GM18858 (cell line): Measurements from ENCODE around the gene MAFG.

ENCODE experiments used
- ATAC-seq: cut with Tn5 transposase; IDR thresholded peaks from one replicate; pipeline ENCODE4 v1.9.1; 2021; ENCODE audit not compliant: unreplicated experiment

The MAFG gene

DNA sequence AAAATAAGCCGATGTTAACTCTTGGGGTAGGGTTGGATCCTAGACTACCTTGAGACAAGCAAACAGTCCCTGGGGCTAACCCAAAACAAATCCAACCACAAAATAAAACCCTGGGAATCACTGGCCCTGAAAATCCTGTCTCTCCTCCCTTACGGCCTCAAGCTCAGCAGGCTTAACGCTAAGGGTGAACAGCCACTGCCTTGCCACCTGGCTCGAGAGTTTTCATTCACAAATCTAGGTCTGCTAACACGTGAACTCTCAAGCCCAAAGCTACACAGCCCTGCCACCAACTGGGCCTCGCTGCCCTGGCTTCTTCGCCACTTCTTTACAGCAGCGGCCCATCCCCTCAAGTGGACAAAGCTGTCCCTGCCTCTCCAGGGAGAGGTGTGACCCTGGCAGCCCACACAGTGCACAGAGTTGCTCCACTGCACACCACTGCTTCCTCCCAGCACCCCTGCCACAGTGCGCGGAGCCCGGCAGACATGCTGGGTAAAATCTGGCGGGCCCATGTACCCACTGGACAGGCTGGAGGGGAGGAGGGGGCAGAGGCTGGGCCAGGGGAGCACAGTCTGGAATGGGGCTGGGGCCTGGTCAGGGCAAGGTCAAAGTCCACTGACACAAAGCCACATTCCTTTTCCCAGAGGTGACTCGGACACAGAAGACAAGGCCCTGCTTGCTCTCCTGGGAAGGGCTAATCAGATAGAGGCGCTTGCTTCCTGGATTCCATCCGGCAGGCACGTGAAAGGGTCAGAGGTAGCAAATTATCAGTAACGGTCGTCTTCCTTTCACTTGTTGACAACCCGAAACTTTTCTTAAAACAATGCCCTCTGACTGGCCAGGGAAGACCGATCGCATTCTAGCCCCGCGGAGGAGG, 17.3 kb downstream of the MAFG start:
- no peak for ATAC-seq

DNA sequence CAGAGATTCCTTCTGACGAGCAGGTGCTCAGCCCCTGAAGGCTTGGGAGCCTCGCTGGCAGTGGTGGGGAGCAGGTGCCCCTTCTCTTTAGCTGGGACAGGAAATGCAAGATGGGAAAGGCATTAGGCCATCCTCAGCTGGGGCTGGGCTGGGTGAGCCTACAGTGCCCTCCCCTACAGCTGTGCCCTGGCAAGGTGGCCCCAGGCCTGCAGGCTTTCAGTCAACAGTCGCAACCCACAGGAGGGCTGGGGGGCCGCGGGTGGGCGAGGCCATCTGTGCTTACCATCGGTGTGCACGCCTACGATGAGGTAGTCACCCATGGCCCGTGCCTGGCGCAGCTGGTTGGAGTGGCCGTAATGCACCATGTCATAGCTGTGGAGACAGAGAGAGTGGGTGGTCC, 18.3 kb downstream of the MAFG start:
- ATAC-seq: no peak

GRCh38 chr17:81908793-81909192, 18.7 kb downstream of the MAFG start:
- ATAC-seq: no peak

GRCh38 chr17:81907219-81908145, 20.1 kb downstream of the MAFG start:
- no peak for ATAC-seq

DNA sequence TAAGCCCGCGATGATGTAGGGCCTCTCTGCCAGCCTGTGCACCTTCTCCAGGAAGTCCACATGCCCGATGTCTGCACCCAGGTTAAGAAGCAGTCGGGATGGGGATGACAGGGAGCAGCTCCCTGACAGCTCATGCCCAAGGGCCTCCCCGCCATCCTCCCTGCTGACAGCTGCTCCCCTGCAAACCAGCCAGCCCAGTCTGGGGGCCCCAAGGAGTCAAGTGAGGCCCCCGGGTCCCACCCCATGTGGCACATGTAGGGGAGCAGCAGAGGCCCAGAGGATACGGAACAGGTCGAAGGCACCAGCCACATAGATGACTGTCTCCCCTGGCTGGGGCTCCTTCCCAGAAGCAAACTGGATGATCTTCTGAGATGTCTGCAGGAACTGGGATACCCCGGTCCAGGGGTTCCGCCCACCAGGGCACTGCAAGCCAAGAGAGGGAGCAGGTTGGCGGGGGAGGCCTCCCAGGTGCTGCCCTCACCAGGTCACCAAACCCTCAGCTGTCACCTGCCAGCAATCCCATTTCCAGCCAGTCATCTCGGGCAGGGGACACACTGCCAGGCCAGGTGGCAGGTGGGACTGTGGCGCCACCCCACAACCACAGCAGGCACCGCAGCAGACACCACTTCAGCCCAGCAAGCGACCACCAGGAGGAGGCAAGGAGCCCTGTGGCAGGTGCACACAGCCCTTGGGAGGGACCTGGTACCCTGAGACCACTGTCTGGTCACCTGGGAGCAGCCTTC, 20.9 kb downstream of the MAFG start:
- no peak for ATAC-seq

- no peak for ATAC-seq
Observed at GRCh38 chr17:81905993-81906392, 21.5 kb downstream of the MAFG start.

- ATAC-seq: no peak
Observed at GRCh38 chr17:81905424-81905875, 22.1 kb downstream of the MAFG start.

- ATAC-seq: no peak
Observed at GRCh38 chr17:81904600-81905423, 22.7 kb downstream of the MAFG start.

- ATAC-seq: no peak
Observed at GRCh38 chr17:81903896-81904599, 23.5 kb downstream of the MAFG start.

DNA sequence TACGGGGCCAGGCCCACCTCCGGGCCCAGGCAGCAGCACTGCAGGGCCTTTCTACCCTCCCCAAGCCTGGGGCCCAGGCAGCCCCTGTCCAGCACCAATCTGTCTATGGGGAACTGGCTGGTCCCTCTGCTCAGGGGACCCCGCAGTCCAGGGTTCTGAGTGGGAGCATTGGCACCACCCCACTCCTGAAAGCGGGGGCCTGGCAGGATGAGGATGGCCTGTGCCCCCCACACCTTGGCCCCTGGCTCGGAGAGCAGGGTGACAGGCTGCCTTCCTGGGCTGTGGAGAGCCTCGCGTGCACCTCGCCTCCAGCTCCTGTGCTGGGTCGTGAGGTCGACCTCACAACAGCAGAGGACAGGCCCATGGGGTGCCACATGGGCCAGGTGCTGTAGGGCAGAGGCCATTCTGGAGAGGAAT, 24.1 kb downstream of the MAFG start:
- no peak for ATAC-seq

GRCh38 chr17:81902653-81903414, 24.7 kb downstream of the MAFG start:
- no peak for ATAC-seq

DNA sequence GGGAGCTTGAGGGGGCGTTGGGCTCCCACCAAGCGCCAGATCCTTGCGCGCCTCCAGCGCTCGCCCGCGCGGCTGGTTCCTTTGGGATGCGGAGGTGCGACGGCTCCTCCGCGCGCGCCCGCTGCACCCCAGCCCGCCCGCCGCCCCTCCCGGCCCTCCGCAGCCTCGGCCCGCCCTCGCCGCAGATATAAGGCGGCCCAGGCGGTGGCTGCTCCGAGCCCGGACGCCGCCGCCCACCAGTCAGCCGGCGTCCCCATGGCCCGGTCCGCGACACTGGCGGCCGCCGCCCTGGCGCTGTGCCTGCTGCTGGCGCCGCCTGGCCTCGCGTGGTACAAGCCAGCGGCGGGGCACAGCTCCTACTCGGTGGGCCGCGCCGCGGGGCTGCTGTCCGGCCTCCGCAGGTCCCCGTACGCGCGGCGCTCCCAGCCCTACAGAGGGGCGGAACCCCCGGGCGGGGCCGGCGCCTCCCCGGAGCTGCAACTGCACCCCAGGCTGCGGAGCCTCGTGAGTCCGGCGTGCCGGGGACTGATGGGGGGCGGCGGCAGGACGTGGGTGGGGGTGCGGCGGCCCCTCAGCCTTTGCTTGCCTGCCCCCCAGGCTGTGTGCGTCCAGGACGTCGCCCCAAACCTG, 25.4 kb downstream of the MAFG start, which contains the start of gene NPB:
Gene NPB (plus strand): TSS at position 216 of the 630 bp plus-strand sequence. CDS start 40 bp downstream, at position 256.
- no peak for ATAC-seq

- no peak for ATAC-seq
Observed at GRCh38 chr17:81901167-81902022, 26.1 kb downstream of the MAFG start.

DNA sequence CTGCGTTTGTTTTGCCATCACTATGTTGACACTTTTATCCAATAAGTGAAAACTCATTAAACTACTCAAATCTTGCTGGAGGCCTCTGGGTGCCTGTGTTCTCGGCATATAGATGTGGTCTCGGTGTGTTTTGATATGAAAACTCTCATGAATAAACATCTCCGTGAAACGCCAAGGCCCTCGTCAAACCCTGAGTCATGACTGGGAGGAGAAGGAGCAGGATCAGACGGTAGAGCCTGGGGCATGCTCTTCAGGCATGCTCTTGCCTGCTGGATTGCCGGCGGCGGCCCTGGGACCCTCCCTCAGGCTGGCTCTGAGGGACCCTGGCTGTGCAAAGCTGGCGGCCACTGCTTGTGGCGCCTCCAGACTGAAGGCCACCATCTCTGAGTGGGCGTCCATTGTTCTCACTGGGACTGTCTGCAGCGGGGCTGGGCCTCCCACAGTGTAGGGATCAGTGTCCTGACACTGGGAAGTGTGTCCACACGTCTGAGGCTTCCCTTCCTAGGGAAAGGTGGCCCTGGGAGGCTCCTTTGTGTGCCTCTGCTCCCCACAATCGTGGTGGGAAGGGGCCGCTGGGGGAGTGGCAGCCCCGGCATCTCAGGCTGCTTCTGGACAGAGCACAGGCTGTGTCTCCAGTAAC, 27.2 kb downstream of the MAFG start:
- no peak for ATAC-seq

GRCh38 chr17:81899514-81900166, 27.9 kb downstream of the MAFG start:
- ATAC-seq: no peak

- no peak for ATAC-seq
Observed at GRCh38 chr17:81898885-81899284, 28.6 kb downstream of the MAFG start.
